K562 (cell line): ENCODE data around the gene SYNCRIP. TPM values are rescaled to one million over a fixed set of nuclear protein-coding genes. Genes with fewer than 3 reads are reported as not detected.
A peak's percentile ranks its signal among the peaks of the same experiment; 100 is the strongest.

Source experiments
- FOSL1 ChIP-seq: fragments of 200-800 bp; sonication (Bioruptor generic); conservative IDR thresholded peaks from 2 replicates; pipeline ENCODE4 v1.6.1; 2016; ENCODE audit warnings: missing genetic modification characterization, missing compliant biosample characterization
- FOXK2 ChIP-seq, 2 experiments: fragments of 450-650 bp; IDR thresholded peaks in 1 of 2; conservative IDR thresholded peaks in 1 of 2; 2 replicates each; pipeline ENCODE4 v1.6.1; 2016; ENCODE audit warnings: low read depth in 2 of 2, mild to moderate bottlenecking in 1 of 2
- GABPB1 ChIP-seq: sonication (generic); formaldehyde crosslinking; IDR thresholded peaks from 2 replicates; pipeline ENCODE4 v1.8.0; 2022; ENCODE audit warnings: mild to moderate bottlenecking, missing genetic modification reagents
- ILF3 ChIP-seq: fragments of 450-650 bp; IDR thresholded peaks from 2 replicates; pipeline ENCODE4 v1.6.1; 2018; ENCODE audit warnings: antibody characterized with exemption, mild to moderate bottlenecking, moderate library complexity, borderline replicate concordance
- KDM5B ChIP-seq: fragments of 200-600 bp; sonication (generic); IDR thresholded peaks from 2 replicates; pipeline ENCODE4 v1.6.1; 2012; ENCODE audit warnings: low read depth, mild to moderate bottlenecking, moderate library complexity, low read length, control low read depth, inconsistent platforms; ENCODE audit not compliant: insufficient replicate concordance
- MEF2A ChIP-seq: IDR thresholded peaks from 2 replicates; pipeline ENCODE4 v1.6.1; 2011; ENCODE audit warnings: low read depth, mild to moderate bottlenecking, low read length, moderate library complexity; ENCODE audit not compliant: control insufficient read depth
- MEIS2 ChIP-seq: fragments of 450-650 bp; IDR thresholded peaks from 2 replicates; pipeline ENCODE4 v1.6.1; 2014; ENCODE audit warnings: mild to moderate bottlenecking; ENCODE audit not compliant: partially characterized antibody
- MXI1 ChIP-seq: IDR thresholded peaks from 2 replicates; pipeline ENCODE4 v1.6.1; 2011; ENCODE audit warnings: low read depth, mild to moderate bottlenecking, improper control_type of control experiment, low read length
- PML ChIP-seq: IDR thresholded peaks from 2 replicates; pipeline ENCODE4 v1.6.1; 2012; ENCODE audit warnings: low read length, inconsistent platforms
- POLR2B ChIP-seq: fragments of 450-650 bp; IDR thresholded peaks from 2 replicates; pipeline ENCODE4 v1.6.1; 2018; ENCODE audit warnings: low read depth; ENCODE audit not compliant: partially characterized antibody
- RREB1 ChIP-seq: fragments of 250-450 bp; sonication (Bioruptor Pico); IDR thresholded peaks from 2 replicates; pipeline ENCODE4 v1.4.0; 2020
- STAG1 ChIP-seq: sonication (generic); formaldehyde crosslinking; IDR thresholded peaks from 2 replicates; pipeline ENCODE4 v1.5.0; 2020; ENCODE audit warnings: missing genetic modification reagents, borderline replicate concordance
- ZNF232 ChIP-seq: sonication (generic); formaldehyde crosslinking; IDR thresholded peaks from 2 replicates; pipeline ENCODE4 v1.8.0; 2022; ENCODE audit warnings: mild to moderate bottlenecking, missing genetic modification reagents
- ZNF696 ChIP-seq: fragments of 250-450 bp; sonication (Bioruptor Pico); conservative IDR thresholded peaks from 2 replicates; pipeline ENCODE4 v1.4.0; 2020; ENCODE audit warnings: mild to moderate bottlenecking, moderate library complexity
- polyA plus RNA-seq, 8 experiments: library from polyadenylated mRNA; depleted of rRNA in 4 of 8; stranded (reverse) in 5 of 8; unstranded in 3 of 8; fragments of >200 nt; fragmentation: Nextera tagmentation in 2 of 8; fragmentation: Illumina TruSeq in 1 of 8; extraction: Ambion mirVana in 2 of 8; extraction: Trizol in 1 of 8; gene quantifications; 2 replicates each; pipeline versions ENCODE4 v1.2.1 to v1.2.3, GENCODE V29; 2011 to 2014; ENCODE audit warnings: inconsistent platforms in 1 of 8, missing spikeins in 1 of 8
- total RNA-seq, 7 experiments: library from RNA; depleted of rRNA in 6 of 7; stranded (reverse); fragments of >200 nt in 6 of 7; fragmentation: Illumina TruSeq in 2 of 7; extraction: Trizol in 2 of 7; gene quantifications; 2 replicates each; pipeline versions ENCODE4 v1.2.1 to v1.2.3, GENCODE V29; 2011 to 2021; ENCODE audit warnings: low replicate concordance in 1 of 7

SYNCRIP gene
- total and polyA plus RNA-seq, 9 of the 15 experiments (the other 6 are each of a cell fraction or from before 2014, with no cell fraction given) = 46.5 to 295 (median 140) TPM

DNA sequence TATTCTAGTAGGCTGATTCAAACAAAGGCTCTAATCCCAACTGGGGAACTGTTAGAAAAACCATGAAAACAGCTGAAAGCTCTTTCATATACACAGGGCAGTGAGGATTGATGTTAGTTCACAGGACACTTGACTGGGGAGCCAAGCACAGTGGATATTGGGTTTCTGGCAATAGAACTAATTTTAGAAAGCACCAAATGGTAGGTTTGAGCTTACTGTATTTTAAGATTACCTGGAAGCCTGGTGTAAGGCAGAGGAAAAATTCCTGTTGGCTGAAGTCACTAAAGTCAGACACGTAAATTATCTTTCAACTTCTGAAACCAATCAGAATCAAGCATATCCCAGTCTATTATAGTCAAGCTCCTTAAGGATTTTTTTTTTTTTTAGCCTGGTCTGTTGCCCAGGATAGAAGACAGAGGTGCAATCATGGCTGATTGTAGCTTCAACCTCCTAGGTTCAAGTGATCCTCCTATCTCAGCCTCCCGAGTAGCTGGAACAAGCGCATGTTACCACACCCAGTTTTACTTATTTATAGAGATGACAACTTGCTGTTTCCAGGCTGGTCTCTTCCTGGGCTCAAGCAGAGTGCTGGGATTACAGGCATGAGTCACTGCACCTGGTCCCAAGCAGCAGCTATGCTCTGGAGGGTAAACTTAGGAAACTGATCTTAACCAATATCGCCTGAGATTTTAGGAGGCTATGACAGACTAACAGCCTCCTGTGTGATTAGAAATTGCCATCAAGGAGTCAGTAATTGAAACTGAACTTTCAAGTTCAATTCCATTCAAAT is 32.5 kb upstream of the SYNCRIP start (continued):
- no peak for TF ChIP-seq RREB1 (CRISPR knock-in tag)
- peak; percentile 25; the same call in 1 of the 2 replicates for TF ChIP-seq PML
- TF ChIP-seq MEIS2 = peak; percentile 29
- no peak for TF ChIP-seq ZNF696 (CRISPR knock-in tag)
- peak; percentile 42; the same call in 1 of the 2 replicates for TF ChIP-seq FOSL1 (tag)
- TF ChIP-seq ILF3 = no peak
- TF ChIP-seq FOXK2 (conservative IDR thresholded peaks at IDR 0.05 in 1 of 2, IDR thresholded peaks at IDR 0.05 in 1 of 2; ENCODE audit: low read depth in 2 of 2) = peak in 1 of 2 experiments; percentile 67; a peak in 2 of 4 replicates
- no peak for TF ChIP-seq GABPB1
- TF ChIP-seq KDM5B = peak; percentile 53
- no peak for TF ChIP-seq STAG1 (CRISPR knock-in tag)
- 0 out of 2 replicates have a peak, but pooled peaks have one; percentile 13 for TF ChIP-seq MXI1
- 0 out of 2 replicates have a peak, but pooled peaks have one; percentile 26 for TF ChIP-seq MEF2A
- TF ChIP-seq POLR2B = peak; percentile 9
- TF ChIP-seq ZNF232 (CRISPR knock-in tag) = no peak
